Stimulated activated CD8-positive, alpha-beta memory T cell treated with anti-CD3 and anti-CD28 coated beads, Interleukin-12 subunit alpha, Interleukin-12 subunit beta, amount 100 ng/mL, for 24 hours (primary cell): ENCODE results near the gene TULP4.
"Not testable (repeated sequence)": the region's sequence is repeated elsewhere in the genome, so short reads cannot be mapped to it uniquely, and the experiment has no call there.

ENCODE experiments used
- DNase-seq: peaks from one replicate; pipeline ENCODE4 v3.0.0-alpha.2; 2020; ENCODE audit errors: extremely low read depth

The TULP4 gene

DNA sequence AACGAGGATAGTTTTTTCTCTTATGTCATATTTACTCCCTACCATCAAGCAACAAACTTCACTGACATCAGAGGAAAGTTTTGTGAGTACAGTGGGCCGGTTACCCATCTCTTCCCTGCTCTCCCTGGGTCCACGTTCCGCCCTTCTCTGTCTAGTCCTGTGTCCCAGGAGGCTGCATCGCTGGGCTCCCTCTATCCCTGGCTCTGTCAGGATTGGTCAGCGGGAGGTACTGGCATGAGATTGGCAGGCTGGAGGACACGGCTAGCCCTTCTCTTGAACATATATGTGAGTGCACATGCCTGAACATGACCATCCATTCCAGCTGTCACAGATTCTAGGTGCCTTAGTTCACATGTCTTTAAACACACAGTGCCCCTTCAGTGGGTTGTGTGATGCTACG is 217.4 kb downstream of the TULP4 start:
- DNase-seq, result no peak

DNA sequence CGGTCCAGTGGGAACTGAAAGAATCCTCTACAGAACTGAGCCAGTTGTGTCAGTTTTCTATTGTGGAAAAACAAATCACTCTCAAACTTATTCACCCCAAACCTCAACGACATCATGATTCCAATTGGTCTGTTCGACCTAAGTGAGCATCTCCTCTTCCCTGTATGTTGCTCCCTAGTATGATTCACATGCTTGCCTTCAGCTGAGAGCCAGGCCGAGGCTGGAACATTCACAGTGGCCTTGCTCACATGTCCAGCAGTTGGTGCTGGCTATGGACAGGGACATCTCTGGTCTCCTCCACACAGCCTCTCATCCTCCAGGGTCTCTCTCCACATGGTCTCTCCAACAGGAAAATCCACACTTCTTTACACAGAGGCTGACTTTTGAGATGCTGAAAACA is 219.3 kb downstream of the TULP4 start:
- DNase-seq, result no peak

- no peak for DNase-seq
Observed at GRCh38 chr6:158531970-158532369, 219.7 kb downstream of the TULP4 start.

DNA sequence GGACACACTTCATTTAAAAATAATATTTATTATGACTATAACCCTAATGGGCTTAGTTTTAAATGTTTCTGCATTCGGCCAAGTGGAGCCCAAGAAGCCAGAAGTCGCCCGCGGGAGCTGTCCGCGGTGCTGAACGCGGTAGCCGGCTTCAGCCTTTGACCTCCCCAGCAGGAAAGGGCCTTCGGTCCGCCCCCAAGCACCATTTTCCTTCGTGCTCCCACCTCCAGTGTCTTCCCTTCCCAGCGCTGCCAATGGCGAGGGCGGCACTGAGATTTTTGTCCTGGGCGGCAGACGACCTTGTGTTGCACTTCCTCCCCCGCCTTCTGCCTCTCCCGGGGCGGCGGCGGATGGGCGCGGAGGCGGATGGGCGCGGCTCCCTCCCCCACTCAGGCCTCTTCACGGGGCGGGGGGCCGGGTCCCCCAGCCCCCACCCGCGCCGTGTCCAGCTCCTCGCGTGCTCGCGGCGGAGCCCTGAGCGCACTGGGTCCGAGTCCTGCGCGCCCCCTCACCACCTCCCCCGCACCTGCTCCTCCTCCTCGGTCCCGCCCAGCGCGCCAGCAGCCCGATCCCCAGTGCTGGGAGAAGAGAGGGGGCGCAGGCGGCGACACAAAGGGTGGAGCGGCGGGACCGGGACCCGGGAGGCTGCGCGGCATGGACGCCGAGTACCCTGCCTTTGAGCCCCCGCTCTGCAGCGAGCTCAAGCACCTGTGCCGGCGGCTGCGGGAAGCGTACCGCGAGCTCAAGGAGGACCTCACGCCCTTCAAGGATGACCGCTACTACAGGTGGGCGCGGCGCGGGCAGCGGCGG is 224.0 kb downstream of the TULP4 start:
- DNase-seq, result no peak

- DNase-seq, result no peak
Observed at GRCh38 chr6:158536891-158537798, 224.9 kb downstream of the TULP4 start.

DNA sequence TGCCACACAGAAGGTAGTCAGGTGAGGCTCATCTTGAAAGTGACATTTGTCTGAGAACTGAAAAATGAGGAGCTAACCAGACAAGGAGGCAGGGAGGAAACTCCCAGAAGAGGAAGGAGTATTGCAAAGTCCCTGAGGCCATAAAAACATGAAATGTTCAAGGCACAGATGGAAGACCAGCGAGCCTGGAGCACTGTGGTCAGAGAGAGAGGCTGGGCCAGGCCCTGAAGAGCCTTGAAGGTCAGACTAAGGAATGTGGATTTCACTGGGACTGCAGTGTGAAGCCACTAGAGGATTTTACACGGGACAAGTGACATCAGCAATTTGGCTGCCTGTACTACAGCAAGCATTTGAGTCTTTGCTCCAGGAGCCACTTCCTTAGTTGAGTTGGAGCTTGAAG is 226.5 kb downstream of the TULP4 start:
- no peak for DNase-seq

DNA sequence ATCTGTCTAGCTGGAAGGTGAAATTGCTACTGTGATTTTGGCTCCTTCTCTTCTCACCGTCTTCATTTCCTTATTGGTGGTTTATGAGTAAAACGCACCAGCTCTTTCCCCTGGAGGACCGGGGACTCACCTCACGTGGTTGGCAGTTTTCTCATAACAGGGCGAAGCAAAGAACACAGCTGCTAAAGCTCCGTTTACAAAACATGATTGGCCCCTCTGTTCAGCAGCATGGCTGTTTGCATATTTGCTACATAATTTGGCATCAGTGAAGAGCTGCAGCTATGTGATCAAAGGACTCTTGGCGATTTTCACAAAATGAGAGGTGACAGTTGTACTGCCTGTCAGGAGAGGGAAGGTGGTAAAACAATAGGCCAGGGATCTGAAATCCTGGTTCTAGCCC is 227.1 kb downstream of the TULP4 start:
- no peak for DNase-seq

DNA sequence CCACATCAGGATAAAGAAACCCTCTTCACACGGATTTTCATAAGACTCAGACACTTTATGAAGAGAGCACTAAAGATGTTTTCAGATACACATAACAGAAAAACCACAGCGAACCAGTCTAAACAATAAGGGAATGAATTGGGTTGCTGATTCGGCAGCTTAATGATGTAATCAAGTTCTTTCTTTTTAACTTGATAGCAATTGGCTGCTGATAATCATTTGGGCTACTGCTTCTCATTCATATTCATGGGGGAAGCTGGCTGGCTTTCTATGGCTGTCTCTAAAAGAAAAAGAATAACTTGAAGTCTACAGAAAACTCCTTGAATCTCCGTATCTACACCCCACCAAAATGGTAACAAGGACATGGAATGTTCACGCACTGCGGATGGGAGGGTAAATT is 227.6 kb downstream of the TULP4 start:
- DNase-seq, result no peak

- no peak for DNase-seq
Observed at GRCh38 chr6:158543606-158544185, 231.4 kb downstream of the TULP4 start.

DNA sequence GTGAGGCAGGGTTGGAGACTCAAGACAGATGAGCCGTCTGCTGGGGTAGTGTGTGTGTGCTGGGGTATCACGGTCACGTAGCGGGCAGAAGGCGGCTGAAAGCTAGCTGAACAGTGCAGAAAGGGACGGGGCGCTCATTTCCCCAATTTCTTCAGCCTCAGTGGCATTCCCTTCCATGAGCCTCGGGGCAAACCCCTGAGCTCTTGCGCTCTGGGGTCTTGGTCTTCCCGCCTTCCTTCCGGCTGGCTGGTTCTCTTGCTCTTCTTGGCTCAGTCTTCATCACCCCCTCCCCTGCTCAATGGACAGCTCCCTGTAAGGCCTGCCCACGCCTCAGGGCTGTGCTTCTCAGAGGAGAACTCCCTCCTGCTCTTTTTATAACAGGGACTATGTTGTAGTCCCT is 232.2 kb downstream of the TULP4 start:
- DNase-seq, result no peak

- DNase-seq, result no peak
Observed at GRCh38 chr6:158545043-158545966, 233.0 kb downstream of the TULP4 start.

DNA sequence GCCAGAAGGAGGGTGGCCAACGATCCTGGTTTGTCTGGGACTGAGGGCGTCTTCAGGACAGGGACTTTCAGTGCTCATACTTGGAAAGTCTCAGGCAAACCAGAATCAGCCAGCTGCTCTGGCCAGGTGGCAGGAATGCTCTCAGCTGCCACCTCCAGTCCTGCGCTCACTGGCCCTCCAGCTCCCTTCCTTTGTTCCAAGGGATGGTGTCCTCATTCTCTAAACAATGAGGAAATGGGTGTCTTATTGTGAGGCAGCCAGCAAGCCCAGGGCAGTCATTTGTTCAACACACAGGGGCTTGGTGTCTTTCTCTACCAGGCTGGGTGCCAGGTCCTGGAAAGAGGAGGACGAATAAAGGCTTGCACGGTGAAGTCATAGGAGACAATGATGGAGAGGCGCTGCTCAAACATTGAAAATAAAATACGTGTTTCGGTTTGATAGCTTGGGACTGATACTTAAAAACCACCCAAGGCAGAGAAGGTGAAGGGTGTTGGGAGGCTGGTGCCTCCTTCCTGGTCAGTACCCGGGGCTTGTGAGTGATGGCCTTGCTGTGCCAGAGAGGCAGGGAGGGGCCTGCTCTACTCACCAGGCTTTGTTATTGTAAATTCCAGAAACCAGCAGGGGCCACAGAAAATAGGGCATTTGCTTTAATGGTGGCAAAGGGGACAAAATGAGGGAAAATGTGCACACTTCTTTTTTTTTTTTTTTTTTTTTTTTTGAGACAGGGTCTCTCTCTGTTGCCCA is 236.3 kb downstream of the TULP4 start:
- no peak for DNase-seq

DNA sequence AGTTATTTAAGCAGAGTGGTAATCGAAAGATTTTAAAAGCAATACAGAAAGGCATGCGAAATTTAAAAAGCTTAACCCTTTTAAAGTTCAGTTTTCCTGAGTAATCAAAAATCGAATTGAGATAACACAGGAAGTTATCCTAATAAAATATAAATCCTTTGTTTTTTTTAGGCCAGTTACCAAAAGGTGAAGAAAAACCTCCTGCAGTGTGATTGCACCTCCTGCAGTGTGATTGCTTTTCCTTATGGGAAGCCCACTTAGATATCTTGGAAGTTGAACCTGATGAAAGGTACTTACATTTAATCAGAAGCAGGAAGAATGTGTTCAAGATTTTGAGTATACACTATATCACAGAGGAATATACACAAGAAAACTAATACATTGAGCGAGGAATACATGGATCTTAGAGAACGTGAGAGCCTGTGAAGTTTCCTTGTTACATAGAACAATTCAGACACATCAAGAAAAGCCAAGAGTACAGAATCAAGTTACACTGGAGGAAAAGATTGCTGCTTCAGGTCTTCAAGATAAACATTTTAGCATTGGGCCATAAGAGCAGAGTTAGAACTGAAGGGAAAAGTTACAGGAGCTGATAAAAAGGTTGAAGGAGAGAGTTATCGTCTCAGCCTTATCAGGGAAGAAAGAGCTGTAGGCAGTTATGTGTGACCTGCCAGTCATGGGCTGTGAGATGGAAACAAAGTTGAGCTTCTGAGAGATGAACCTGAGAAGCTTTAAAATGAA is 240.0 kb downstream of the TULP4 start:
- DNase-seq, result no peak

DNA sequence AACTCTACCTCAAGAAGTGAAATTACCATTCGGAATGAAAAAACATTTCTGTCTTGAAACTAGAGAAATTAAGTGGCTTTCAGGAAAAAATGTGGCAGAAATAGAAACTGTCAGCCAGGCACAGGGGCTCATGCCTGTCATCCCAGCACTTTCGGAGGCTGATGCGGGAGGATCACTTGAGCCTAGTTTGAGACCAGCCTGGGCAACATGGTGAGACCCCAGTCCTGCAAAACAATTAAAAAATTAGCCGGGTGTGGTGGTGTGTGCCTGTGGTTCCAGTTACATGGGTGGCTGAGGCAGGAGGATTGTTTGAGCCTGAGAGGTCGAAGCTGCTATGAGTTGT is 240.5 kb downstream of the TULP4 start:
- DNase-seq, result no peak

- no peak for DNase-seq
Observed at GRCh38 chr6:158554611-158555361, 242.5 kb downstream of the TULP4 start.

- no peak for DNase-seq
Observed at GRCh38 chr6:158556113-158556512, 243.8 kb downstream of the TULP4 start.

DNA sequence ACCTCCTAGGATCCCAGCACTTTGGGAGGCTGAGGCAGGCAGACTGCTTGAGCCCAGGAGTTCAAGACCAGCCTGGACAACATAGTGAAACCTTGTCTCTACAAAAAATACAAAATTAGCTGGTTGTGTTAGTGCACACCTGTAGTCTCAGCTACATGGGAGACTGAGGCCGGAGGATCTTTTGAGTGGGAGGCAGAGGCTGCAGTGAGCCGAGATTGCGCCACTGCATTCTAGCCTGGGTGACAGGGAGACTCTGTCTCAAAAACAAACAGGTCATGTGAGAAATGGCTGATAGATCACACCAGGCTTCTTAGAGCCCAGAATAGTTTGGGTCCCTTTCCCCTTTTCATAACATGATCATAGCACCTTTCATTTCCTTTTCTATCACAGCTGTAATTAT is 244.8 kb downstream of the TULP4 start:
- not testable (repeated sequence) for DNase-seq

GRCh38 chr6:158557927-158558326 is 245.7 kb downstream of the TULP4 start:
- DNase-seq, result no peak
